ENCODE results near the gene IGSF3.

IGSF3 gene

DNA sequence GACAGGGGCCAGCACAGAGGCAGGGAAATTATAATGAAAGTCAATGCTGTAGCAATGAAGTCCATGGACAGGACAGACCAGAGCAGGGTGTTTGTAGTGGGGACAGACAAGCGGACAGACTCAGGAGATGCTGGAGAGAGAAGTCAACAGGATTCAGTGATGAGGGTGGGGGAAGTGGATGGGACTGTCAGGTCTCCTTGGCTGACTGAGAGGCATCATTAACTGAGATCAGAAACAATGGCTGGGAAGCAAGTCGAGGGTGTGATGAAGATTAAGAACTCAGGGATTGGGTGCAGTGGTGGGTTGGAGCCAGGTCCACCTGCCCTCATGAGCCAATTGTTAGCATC lies 122.2 kb downstream of the IGSF3 start:
- no peak for DNase-seq

DNA sequence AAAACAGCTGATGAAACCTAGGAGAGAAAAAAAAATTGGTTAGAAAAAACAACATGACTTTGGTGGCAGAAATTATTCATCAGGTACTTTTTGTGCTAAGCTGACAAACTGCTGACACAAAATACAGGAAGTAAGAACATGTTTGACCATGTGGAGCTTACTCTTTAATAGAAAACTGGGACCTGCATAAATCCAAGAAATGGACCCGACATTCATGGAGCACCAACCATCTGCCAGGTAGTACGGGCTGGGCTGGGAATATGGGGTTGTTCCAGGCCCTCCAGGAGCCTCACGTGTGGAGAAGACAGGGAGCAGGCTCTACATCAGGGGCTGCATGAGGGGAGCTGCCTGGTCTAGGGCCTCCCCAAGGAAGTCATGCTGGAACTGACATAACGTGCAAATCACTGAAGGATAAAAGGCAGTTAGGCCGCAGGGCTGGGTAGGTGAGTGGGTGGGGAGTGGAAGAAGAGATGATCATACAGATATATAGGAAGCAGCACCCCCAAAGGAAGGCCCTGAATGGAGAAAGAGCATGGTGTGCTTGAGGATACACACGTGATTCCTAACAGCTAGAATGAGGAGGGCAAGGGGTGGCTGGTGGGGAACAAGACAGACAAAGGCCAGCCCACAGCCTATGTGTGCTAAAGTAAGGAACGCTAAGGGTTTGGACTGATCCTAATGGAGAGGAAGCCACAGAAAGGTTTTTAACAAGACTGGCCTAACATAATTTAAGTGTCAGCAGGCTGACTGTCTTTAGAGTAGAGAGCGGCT lies 122.8 kb downstream of the IGSF3 start:
- DNase-seq, result no peak

DNA sequence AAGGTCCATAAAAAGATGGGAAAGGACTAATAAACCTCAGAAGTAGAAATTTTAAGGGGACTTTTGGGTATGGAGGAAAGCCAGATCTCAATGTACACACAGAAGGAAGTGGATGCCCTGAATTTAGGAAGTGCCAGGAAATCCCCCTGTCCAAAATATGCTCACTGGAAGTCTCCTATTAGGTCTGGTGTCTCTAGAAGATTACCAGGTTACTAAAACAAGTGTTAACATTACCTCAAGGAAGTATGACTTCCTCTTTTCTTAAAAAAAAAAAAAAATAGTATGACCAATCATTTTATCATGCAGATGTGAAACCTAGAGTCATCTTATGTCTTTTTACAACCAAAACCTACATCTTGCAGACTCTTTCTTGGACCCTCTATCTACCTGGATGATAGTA lies 127.4 kb downstream of the IGSF3 start:
- DNase-seq, result no peak

DNA sequence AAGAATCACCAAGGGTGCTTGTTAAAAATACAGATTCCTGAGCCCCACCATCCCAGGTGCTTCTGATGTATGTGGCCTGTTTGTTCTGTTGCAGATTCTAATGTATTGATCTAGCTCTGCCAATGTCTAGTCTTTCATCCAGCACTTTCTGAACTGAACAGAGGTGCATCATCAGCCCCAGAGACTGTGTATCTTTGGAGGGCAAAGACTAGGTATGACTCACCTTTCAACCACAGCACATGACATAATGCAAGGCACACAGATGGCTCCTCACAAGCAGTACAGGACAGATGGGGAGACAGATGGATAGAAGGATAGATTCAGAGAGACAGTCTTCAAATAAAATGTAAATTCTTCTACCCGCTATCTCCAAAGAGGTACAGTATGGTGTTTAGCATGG lies 129.0 kb downstream of the IGSF3 start:
- DNase-seq, result peak; percentile 54

DNA sequence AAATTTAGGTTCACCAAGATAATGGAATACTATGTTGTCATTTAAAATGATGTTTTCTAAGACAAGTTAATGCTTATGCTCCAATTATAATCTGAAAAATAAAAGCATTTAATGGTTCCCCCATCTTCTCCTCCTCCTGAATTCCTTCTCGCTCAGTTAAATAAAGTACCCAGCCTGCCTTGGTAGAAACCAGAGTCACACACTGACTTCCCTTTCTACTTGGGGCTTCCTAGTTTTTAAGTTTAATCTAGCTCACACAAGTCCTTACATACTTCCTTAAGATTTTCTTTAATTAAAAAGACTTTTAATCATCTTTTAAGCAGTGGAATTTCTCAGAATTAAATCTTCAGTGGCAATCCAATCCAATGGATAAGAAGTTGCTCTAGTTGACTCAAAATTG lies 129.6 kb downstream of the IGSF3 start:
- no peak for DNase-seq

DNA sequence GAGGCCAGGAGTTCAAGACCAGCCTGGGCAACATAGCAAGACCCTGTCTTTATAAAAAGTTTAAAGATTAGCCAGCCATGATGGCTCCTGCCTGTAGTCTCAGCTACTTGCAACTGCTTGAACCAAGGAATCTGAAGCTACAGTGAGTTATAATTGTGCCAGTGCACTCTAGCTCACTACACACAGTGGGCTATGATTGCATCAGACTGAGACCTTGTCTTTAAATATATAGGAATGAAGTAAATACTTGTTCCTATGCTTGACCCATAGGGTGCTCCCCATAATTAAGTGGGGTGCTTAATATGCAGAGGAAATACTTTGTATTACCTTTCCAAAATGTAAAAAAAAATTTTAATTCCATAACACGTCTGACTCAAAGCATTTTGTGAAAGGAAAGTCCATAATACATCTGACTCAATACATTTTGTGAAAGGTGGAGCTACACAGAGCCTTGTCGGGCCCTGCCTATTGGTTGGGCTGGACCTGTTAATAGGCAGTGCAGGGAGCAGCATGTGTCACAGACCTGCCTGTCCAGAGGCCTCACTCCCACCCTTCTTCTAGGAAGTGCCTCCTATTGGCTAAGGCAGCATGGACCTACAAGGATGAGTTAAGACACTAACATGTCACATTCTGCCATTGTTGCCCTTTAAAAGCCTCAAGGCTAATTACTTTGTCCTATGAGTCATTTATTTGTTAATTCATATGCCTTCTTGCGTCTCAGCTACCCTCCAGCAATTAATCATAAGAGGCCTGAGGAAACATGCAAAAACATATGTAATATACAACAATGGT lies 130.3 kb downstream of the IGSF3 start:
- no peak for DNase-seq

DNA sequence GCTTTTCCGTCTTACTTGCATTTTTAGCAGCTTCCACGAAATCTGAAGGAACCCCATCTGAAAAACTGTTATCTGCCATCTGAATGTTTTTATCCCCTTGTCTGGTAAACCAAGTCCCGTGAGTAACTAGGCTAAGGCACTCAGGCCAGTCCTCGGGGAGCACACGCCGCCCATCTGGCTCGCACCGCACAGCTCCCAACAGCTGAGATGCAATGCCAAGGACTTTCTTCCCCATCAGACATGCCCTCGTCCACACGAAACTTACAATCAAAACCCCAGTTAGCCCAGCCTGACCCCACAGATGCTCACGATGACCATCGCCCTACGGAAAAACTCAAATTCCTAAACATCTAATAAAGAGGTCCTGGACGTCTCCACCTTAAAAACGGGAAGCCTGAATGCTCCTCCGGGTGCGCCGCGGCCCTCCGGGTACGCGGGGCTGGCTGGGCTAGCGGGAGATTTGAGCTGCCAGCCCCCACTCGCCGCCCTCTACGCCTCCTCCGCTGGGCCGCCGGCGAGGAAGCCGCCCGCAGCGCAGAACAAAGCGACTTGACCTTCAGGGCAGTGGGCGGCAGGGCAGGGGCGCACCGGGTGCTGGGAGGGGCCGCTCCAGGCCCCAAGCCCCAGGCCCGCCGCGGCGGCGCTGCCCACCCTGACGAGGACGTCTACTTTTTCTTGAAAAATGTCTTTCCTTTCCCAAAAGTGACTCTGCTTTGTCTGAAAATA lies 133.4 kb downstream of the IGSF3 start:
- no peak for DNase-seq

DNA sequence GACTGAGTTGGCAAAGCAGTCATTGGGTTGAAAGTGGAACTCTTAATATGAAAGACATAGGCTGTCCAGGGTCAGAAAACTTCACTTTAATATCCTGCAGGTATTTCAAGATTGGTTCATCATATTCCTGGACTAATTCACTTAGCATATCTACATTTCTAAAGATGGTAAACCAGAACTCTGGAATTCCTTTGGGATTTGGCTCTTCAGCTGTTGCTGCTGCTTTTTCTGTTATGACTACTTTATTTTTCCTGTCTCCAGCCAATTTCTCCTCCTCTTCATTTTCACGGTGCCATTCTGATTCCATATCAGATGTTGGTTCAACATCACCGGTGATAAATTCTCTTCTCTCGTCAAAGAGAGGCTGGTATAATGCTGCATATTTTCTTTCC lies 134.1 kb downstream of the IGSF3 start:
- no peak for DNase-seq

DNA sequence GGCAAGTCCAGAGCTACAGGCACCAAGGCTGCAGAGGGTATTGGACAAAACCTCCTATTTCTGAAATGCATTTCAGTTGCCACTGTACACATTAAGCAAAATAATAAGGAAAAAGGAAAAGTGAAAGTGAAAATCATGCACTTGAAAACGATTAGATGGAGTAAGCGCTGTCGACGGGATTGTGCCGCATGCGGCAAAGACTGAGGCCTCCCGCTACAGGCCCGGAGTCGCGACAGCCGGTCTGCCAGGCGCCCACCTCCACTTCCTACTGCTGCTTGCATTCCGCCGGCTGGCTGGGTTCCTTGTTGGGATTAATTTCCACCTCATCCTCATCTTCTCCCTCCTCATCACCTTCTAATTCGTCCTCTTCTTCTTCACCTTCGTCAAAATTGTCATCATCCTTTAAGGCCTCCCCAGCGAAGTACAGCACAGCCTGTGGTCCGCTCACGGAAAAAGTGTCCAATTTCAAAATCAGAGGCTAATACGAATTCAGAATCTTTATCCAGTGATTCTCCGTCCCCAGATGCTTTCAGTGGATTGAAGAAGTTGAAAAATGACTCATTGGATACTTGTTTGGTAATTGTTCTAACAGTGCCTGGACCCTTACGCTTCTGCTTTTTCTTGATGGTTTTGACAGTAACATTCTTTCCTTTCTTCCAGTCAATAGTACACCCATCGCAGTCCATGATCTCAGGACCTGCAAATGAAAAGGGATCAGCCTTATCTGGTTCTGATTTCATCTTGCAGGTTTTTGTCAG lies 134.7 kb downstream of the IGSF3 start:
- no peak for DNase-seq

DNA sequence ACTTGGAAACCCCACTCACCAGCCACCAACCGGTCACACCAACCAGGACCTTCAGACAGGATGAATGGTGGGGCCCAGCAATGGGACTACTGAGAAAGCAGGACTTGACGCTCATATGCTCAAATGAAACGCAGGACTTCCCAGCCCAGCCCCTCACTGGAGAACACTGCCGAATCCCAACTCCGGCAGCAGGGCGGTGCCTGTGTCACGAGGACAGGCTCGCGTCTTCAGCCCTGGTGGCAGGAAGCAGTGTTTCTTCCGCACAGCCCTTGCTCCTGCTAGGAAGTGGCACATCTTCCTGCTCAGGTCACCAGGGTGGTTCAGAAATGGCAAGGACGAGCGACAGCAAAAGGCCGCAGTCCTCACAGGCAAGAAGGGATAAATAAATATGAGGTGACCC lies 135.6 kb downstream of the IGSF3 start:
- DNase-seq, result no peak

DNA sequence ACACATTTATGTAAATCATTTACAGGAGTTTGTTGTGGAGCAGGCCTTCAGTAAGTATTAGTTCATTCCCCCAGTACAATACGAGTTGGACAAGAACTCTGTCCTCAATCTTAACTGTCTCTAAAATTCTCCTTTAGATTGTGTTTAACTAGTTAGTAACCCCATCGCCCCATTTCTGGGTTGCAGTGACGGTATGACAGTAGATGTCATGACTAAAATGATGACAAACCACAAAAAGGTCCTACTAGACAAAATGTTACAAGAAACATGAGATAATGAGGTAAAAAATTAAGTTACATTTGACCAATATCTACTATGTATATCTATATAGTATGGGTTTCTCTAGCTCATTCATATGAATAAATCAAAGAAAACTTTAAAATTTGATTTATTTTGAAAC lies 137.9 kb downstream of the IGSF3 start:
- no peak for DNase-seq

DNA sequence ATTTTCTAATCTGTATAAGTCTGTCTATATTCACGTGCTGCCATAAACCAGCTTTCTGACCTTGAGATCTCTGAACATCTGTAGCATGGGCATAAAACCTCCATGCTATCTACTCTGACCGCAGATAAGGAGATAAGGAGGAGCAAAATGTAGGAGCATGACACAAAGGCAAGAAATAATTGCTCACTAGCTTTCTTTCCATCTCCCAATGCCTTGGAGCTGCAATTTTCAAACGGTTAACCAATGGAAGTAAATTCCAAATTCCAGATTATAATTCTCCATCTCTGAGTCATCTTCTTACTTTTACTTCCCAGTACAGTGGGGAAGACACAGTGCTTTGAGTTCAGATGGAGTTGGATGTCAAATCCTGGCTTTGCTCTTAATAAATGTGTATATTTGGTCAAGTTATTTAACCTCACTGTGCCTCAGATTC lies 138.3 kb downstream of the IGSF3 start:
- no peak for DNase-seq

DNA sequence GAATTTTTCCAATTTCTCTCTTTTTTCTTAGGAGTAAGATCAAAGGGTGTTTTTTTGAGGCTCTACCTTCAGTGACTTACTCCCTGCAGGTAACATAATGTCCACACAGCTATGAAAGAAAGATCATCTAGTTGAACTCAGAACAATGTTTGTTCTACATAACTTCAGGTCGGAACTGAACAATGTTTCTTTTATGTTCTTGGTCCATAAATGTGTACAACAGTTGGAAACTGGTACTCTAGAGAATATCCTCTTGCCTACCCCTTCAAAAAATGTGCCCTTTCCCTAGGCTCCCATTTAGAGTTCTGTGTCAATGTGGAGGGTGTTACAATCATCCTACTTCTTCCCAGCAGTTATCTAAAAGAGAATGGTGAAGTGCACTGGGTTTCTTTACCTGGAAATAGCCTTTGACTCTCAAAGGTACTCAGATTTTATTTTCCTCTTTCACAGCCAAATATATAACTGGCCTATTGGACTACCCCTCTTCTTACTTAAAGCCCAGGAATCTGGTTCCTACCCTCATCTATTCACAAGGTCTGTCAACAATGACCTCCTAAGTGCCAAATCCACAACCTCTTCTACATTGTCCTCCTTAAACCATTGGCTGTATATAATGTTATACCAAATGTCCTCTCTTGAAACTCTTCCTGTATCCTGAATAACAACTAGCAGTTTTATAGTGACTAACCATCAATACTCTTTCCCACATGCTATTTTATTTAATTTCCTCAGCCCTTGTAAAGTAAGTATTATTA lies 139.0 kb downstream of the IGSF3 start:
- no peak for DNase-seq

DNA sequence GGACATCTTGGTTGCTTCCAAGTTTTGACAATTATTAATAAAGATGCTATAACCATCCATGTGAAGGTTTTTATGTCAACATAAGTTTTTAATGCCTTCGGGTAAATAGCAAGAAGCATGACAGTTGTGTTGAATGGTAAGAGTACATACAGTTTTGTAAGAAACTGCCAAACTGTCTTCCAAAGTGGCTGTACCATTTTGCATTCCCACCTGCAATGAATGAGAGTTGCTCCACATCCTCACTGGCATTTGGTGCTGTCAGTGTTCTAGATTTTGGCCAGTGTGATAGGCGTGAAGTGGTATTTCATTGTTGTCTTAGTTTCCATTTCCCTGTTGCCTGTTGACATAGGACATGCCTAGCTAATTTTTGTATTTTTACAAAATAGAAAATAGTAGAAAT lies 142.1 kb downstream of the IGSF3 start:
- no peak for DNase-seq

Measured in CD4-positive, alpha-beta T cell treated with Interleukin-17A for 4 hours (primary cell).